DMS79 treated with DMSO at 0.1 percent for 48 hours (cell line): Measurements from ENCODE around the gene HS3ST4.

Experiments used
- DNase-seq: peaks from one replicate; lab custom pipeline; 2025; lab: John Stamatoyannopoulos, UW

HS3ST4 gene

DNA sequence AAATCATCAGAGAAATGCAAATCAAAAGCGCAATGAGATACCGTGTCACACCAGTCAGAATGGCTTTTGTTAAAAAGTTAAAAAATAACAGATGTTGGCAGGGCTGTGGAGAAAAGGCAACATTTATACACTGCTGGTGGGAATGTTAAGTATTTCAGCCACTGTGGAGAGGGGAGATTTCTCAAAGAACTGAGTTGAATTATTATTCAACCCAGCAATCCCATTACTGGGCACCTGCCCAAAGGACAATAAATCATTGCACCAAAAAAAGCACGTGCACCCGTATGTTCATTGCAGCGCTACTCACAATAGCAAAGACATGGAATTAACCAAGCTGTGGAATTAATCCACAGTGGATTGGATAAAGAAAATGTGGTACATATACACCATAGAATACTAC is 204.7 kb downstream of the HS3ST4 start:
- no peak for DNase-seq

DNA sequence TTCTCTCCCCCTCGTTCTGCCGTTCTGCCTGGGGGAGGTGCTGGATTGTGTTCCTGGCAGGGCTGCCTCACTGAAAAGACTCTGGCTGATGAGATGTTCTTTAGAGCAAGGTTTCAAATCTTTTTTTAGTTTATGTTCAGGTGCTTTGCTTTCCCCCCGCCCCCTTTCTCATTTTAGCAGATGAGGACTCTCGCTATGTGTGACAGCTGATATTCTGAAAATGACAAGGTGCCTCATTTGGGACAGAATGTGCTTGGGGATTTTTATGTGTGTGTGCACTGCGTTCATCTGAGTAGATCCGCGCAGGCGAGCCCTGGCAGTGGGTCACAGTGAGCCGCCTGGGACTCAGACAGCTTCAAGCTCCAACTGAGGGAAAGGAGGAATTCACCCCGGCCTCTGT is 205.9 kb downstream of the HS3ST4 start:
- DNase-seq = no peak

DNA sequence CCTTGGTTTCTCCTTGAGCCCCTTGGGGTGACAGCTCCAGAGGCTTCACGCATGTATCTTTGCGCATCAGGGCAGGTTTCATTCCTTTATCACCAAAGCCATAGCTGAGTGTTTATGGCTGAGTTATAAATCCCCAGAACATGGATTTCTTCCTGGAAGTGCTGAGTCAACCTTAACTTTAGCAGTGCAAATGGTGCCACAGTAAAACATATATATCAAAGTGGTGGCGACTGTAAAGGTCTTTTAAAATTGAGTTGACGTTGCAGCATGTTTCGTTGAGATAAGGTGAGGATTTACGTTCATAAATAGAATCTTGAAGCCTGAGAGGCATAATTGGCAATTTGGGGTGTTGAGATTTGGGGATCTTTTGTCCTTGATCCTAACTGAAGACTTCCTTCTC is 214.1 kb downstream of the HS3ST4 start:
- no peak for DNase-seq

DNA sequence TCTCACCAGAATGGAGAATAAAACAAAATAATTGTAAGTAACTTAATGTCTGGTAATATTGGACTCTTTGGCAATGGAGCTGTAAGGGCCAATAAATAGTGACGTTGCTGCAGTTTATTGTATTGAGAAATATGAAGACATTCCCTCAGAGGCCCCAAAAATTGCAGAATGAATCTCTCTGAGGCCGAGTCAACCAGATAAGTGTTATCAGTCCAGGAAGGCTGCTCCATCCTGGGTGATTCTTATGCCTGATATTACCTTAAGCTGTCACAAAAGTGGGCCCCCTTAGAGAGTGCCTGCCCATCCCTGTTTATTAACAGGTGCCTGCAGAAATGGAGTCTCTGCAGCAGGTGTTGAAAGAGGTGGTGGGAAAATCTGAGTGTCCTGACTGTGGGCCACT is 219.2 kb downstream of the HS3ST4 start:
- DNase-seq = no peak

DNA sequence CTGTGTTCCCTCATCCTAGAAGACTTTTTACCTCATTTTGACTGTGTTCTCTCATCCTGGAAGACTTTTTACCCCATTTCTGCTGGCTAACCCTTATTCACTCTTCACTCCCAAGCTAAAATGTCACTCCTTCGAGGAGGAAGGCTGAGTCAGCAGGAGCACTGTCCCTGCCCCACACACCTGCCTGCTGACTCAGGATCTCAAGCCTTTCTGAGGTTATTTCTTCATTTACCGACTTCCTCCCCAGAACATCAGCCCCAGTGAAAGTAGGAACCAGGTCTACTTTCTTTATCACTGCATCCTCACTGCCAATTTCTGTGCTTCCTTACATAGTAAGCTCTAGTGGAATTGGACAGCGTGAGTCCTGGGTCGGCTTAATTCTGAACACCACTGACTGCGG is 220.6 kb downstream of the HS3ST4 start:
- DNase-seq = no peak

DNA sequence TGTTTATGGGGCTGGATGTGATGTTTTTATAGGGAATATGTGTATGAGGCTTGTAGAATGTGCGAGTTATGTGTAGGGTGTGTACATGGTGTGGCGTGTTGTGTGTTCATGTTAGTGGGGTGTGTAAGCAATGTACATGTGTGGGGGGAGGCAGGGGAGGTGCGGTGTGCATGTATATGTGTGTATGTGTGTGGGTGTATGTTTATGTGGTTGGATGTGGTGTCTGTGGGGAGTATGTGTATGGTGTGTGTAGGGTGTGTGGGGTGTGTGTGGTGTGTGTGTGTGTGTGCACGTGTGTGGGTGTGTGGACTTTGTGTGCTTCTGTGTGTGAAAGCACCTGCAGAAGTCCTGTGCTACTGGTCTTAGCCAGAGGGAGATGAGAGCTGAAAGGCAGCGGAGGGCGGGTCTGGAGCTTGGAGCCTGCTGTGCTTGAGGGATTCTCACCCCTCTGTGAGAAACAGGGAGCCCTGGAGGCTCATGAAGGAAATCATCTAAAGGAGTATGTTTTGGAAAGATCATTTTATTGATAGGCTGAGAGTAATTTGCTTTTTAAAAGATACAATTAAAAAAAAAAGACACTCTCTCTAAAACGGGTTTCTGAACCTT is 222.7 kb downstream of the HS3ST4 start:
- no peak for DNase-seq

DNA sequence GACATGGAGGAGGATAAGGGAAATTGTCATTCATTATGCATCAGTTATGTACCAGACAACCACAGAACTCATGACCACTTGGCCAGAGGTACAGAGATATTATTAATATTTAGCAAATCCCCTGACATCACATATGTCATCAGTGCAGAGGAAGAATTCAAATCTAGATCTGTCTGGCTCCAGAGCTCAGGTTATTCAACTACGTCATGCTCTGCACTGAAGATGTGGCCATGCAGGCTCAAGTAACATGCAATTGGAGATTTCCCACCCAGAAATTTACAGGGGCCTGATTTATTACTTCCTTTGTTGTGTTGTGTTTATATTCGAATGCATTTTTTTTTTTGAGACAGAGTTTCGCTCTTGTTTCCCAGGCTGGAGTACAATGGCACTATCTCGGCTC is 224.3 kb downstream of the HS3ST4 start:
- DNase-seq = no peak

DNA sequence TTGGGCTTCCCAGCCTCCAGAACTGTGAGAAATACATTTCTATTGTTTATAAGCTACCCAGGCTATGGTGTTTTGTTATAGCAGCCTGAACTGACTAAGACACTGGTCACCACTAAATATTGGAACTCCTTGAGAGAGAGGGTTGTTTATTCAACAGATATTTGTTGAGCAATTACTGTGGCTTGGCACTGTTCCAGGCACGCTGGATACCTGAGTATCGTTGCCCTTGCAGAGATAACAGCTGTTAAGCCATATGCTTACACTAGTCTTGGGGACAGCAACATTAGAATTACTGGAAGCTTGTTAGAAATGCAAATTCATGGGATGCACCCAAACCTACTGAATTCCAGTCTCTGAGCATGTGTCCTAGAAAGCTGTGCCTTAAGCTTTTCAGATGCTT is 230.7 kb downstream of the HS3ST4 start:
- DNase-seq = no peak

DNA sequence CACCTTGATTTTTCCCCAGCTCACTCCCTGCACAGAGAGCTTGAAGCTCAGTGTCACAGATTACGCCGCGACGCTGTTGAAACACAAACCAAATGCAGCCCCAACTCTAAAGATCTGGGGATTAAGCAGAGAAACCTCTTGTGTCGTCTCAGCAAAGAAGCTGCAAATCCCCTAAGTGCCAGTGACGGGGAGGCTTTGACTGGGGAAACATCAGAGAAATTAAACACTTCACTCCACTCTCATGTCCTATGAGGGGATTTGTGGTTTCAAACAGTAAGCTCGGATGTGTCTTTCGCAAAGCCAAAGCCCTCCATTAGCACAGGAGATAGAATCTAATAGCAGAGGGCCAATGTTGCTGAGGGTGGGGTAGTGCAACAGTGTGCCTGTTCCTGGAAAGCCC is 233.7 kb downstream of the HS3ST4 start:
- no peak for DNase-seq

DNA sequence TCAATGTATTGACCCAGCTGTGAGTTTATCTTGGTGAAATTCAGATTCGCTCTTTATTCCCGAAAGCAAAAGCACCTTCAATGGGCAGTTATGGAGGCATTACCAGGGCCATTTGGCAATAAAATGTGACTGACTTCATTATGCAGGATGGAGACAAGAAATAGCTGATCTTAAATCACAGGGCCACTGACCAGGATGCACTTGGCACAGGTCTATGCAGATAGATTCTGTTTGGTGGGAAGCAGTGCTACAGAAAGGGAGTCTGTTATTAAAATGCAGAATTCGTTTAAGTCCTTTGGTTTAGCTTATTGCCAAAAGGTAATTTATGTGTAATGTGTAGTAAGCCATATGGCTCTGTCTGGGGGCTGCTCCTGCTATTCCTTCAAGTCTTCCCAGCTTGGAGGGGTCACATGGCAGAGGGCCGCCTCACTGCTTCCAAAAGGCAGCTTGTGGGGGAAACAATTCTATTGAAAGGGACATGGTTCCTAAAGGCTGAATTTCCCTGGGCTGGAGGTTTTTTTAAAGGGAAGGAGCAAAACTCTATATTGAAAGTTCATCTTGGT is 239.8 kb downstream of the HS3ST4 start:
- no peak for DNase-seq

DNA sequence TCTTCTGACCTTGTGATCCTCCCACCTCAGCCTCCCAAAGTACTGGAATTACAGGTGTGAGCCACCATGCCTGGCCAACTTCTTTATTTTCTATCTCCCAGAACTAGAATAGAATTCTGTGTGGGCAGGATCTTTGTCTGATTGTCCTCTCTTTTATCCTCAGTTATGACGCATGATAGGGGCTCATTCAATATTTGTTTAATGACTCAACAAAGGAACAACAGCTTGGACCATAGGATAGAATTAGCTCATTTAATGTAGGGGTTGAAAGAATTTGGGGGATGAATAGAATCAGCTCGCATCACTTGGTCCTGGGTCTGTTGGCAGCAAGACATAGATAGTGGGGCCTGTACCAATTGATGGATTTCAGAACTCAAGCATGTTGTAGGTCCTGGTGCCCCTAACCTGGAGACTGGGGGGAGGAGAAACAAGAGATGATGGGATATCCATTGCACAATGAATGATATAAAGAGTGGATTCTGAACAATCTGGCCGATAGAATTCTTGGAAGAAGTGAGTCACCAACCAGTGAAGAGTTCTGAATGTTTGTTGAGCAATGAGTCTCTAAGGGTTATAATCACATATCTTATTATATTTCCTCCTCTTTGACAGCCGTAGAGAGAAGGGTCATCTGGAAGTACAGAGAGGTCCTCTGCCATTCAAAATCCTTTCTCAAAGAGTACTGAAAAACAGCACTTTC is 250.2 kb downstream of the HS3ST4 start:
- no peak for DNase-seq

DNA sequence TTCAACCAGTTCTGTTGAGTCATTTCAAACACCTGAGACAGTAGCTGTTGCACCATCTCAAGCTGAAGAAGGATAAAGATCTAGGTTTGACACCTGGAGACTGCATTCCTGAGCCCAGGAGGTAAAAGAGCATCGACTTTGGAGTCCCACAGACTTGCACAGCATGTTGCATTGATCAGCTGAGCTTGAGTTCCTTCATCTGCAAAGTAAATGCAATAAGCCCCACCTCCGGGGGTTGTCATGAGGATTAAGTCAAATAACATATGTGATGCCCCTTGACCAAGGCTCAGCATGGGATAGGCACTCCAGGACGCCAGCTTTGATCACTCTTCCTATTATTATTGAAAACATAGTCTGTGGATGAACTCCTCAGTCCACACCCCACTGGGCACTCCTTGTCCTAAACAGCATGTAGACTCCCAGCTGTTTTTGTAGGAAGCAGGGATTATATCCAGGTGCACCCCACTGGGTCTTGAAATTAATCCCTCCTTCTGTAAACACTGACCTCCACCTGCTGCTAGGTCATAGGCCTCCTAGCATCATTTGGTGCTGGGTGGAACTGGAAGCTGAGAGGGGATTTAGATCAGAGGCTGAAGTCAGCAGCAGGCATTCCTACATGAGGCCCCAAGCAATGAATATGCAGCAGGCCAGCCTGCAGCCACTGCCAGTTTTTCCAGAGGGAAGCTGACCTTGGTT is 259.0 kb downstream of the HS3ST4 start:
- DNase-seq = no peak

DNA sequence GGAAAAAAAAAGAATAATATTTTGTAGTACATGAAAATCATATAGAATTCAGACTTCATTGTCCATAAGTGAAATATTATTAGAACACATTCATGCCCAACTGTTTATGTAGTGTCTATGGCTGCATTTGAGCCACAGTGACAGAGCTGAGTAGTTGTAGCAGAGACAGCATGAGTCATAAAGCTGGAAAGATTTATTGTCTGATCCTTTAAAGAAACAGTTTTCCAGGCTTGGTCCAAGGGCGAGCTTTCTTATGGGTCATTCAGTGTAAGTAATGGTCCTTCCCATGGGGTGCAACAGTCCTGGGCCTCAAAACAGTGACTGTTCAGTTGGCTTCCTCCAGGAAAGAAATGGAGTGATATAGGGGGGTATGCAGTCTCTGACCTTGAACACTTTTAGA is 260.2 kb downstream of the HS3ST4 start:
- DNase-seq = no peak

DNA sequence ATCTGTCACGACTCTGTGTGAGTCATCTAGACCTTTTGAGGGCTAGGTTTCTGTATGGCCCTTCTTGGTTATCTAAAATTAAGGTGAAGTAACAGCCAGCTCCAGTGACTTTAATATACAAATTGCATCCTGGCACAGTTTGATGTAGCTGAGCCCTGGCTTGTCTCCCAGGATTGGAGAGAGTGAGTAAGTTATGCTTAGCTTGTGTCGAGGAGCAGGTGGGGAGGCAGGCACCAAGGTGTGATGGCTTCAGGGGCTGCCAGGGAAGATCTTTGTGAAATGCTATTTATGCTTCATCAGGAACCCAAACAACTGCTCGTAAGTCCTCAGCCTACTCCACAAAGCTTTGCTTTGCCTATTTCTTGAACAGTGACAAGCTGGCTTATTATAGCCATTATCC is 261.2 kb downstream of the HS3ST4 start:
- no peak for DNase-seq

DNA sequence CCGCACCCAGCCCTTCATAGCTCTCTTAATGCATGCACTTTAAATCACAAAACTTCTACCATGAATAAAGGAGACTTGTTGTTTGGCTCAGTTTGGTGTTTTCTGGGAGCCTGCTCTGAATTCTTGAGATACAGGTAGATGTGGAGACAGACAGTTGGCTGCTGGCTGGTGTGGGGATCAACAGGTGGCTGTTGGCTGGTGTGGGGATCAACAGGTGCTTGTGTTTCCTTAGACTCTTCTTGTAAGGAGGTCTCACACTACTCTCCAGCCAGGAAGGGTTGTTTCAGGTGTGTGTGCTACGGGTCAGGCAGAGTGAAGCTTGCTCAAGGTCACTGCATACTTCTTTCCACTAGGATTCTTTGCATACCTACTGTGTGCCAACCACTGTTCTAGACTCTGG is 265.9 kb downstream of the HS3ST4 start:
- no peak for DNase-seq

DNA sequence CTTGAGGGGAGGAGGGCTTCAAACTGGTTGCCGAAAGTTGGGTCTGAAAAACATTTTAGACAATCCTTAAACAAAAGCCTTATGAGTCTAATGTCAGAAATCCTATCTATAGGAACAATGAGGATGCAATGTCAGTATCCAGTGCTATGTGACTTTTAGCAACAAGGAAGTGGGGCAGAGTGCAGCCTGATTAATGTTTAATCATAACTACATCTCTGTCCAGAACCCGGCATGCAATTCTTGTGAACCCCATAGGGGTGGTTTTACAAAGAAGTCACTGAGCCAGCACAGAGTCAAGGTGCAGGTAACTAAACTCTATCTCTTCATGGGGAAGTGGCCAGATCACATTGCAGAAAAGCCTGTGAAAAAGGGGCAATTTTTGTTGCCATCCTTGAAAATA is 267.5 kb downstream of the HS3ST4 start:
- no peak for DNase-seq

DNA sequence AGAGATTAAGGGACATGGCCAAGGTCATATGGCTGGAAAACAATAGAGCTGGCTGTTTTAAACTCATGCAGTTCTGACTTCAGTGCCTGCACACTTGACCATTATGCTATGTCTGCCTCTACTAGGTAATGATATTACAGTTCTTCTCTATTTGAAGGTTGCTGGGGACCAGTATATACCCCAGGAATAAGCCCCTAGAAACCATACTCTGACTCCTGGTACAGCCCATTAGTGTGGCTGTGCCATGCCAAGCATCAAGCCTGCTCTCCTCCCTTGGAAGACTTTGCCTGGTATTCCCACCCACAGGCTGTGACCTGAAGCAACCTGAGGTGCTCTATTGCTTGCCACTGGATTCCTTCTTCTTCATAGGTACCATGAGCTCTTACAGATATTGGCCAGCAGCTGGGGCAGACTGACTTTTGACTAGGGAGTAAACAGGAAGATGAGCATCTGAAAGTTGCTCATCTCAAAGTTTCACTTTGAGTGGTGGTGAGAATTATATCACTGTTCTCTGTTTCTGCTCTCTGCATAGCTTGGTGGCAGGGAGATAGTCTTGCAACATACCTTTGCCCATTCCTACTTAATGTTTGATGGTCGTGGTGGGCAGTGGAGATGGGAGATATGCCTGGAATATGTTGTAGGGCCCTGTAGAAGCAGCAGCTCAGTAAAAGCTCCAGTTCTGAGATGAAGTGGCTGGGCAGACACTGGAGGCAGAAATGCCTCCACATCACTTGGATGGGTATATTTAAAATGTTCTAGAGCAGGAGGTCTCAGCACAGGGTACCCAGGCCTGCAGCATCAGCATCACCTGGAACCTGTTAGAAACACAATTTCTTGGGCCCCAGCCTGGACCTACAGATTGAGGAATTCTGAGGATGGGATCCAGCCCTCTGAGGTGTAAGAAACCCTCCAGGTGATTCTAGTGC is 274.7 kb downstream of the HS3ST4 start:
- no peak for DNase-seq

DNA sequence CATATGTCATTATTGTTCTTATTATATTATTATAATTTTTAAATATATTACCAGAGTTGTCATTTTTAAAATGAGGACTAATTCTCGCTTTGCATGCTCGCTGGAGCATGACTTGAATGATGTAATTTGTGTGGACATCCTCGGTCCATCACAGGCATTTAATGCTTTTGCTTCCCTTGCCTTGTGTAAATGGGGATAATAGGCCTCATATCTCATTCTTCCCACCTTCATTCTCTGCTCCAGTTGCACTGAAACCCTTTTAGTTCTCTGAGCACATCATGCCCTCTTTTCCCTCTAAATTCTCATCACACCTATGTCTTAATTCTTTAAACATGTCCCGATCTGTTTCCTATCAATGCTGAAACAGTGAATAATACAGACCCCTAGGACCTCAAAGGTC is 285.4 kb downstream of the HS3ST4 start:
- DNase-seq = no peak

DNA sequence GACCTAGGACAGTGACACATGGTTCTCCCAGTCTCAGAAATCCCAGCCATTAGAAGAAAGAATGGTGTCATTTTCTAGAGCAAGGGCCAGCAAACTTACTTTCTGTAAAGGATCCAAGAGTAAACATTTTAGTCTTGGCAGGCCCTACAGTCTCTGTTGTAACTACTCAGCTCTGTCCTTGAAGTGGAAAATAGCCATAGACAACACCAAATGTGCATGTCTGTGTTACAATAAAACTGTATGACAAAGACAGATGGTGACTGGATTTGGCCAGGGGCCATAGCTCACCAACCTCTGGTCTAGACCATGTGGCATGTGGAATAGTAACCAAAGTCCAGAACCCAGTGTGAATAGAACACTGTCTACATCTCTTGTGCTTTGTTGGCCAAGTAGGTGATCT is 286.5 kb downstream of the HS3ST4 start:
- no peak for DNase-seq

DNA sequence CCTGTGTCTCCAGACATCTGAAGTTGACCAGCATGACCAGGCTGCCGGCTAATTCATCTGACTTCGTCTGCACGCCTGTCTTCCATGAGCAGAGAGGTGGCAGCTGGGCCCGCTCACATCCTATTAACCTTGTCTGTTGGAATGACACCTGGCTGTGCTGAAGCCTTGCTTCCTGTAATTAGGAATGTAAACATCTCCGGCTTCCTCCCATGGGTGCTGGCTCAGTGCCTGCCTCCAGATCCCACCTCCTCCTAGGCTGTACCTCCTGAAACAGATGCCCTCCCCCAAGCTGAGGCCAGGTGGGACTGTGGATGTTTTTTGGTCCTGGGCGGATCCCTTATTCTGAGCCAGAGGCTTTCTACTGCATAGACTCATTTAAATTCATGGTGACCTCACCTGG is 296.3 kb downstream of the HS3ST4 start:
- DNase-seq = no peak

DNA sequence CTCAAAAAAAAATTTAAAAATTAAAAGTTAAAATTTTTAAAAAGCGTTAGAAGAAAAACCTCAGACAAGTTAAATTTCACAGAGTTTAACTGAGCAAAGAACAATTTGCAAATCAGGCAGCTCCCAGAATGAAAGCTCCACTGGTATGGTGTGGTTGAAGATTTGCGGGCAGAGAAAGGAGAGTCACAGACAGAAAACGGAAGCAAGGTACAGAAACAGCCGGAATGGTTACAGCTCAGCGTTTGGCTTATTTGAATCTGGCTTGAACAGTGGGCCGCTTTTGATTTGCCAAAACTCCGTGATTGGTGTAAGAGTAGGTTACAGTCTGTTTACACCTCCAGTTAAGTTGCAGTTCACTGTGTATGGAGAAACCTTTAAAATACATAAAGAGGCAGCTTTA is 297.1 kb downstream of the HS3ST4 start:
- no peak for DNase-seq

DNA sequence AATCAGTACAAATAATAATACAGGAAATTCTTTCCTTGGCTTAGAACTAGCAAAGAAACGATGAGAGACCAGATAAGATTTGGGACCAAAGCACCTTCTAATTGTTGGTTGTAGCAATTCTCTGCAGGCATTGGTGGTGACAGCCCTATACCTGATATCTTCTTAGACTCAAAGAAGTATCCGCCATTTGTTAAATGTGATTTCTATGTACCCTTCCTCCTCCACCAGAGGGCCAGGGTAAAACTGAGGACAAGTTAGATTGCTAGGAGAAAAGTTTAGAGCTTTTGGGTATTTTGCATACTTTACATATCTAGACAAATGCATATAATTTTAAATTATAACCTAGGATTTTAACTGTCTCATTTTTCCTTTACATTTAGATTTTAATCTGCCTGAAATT is 304.3 kb downstream of the HS3ST4 start:
- DNase-seq = no peak
